GM21825 (cell line): ENCODE data around the gene CDK2.
"Not testable (repeated sequence)": the region's sequence is repeated elsewhere in the genome, so short reads cannot be mapped to it uniquely, and the experiment has no call there.

Source experiments
- ATAC-seq: cut with Tn5 transposase; IDR thresholded peaks from one replicate; pipeline ENCODE4 v1.9.1; 2021; ENCODE audit warnings: mild to moderate bottlenecking, moderate library complexity; ENCODE audit not compliant: unreplicated experiment

The CDK2 gene

DNA sequence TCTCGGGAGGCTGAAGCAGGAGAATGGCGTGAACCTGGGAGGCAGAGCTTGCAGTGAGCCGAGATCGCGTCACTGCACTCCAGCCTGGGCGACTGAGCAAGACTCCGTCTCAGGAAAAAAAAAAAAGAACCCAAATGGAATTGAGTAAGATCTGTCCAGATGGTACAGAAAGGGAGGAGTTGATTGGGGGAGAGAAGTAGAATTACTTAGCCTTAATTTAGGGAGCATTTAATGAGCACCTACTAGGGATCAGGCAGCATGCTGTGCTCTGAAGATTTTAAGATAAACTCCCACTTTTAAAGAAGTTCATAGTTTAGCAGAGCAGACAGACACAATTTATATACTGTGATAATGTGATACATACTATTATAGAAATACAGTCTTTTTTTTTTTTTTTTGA, 11.8 kb downstream of the CDK2 start:
- ATAC-seq: no peak

DNA sequence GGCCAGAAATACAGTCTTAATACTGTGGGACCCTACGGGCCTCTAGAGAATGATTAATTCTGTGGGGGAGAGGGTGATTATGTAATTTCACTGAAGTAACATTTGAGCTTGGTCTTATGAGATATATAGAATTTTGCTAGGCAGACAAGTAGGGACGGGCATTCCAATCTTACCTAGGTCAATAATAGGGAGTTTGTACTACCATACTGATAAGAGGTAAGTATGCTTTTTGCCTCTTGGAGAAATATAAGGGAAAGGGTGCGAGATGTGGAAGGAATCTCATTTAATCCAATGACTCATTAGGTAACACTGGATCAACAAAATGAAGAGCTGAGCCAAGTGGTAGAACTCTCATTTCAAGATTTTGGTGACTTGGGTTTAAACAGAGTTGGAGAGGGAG, 12.4 kb downstream of the CDK2 start:
- no peak for ATAC-seq

DNA sequence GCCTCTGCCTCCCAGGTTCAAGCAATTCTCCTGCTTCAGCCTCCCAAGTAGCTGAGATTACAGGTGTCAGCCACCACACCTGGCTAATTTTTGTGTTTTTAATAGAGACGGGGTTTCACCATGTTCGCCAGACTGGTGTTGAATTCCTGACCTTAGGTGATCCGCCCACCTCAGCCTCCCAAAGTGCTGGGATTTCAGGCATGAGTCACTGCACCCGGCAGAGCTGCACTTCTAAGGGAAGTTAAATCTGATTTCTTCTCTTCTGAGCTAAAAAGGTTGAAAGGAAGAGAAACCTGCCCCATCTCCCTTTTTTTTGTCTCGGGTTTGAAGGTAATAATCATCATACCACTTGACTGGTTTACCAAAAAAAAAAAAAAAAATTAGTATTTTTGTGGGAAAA, 15.3 kb downstream of the CDK2 start:
- not testable (repeated sequence) for ATAC-seq

DNA sequence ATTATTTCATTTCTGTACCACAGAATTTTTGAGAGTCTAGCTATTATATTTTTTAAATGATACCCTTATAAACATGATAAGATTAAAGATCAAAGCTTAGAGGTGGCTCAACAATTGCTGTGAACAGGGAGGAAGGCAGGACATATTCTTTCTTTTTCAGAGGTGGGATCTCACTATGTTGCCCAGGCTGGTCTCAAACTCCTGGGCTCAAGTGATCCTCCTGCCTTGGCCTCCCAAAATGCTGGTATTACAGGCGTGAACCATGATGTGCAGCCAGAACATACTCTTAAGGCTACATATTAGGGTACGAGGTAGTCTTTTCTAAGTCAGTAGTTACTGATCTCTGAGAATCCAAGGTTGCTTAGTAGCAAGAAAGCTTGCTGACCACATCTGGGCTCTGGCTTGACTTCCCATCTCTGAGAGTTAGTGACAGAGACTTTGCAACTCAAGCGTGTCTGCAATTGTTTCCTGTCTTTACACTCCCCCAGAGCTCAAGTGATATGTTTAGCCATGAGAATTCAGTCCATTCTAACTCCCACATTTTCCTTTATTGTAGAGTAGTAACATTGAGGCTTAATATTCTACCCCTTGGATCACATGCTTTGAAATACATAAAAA, 15.8 kb downstream of the CDK2 start:
- peak; percentile 82 for ATAC-seq

DNA sequence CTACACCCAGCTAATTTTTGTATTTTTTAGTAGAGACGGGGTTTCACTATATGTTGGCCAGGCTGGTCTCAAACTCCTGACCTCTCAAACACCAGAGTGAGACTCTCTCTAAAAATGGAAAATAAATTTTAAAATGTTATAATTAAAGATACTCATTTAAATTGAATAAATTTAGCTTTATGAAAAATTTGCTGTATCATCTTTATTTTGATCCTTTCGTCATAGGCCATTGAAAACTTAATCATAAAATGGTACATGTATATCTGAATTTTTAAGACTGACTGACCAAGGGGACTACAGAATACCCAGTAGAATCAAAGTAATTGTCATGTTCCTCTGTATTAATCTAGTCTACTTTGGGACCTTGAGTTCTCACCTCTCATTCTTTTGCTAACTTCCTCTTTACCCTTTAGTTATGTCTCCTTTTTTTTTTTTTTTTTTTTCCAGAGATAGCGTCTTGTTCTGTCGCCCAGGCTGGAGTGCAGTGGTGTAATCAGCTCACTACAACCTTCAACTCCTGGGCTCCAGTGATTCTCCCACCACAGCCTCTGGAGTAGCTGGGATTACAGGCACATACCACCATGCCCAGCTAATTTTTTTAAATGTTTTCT, 16.7 kb downstream of the CDK2 start:
- ATAC-seq: no peak

DNA sequence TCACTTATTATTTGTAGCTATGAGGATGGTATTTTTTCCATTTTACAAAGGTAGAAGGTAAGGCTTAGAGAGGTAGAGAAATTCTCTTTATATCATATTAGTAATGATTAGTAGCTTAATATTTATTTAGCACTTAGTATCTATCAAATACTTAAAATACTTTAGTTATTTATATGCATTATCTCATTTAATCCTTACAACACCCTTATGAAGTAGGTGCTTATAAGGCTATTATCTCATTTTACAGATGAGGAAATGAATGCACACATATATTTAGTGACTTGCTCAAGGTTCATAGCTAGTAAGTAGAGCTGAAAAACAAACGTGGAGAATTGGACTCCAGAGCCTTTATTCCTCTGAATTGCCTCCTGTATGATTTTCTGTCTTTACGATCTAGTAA, 18.2 kb downstream of the CDK2 start:
- no peak for ATAC-seq

DNA sequence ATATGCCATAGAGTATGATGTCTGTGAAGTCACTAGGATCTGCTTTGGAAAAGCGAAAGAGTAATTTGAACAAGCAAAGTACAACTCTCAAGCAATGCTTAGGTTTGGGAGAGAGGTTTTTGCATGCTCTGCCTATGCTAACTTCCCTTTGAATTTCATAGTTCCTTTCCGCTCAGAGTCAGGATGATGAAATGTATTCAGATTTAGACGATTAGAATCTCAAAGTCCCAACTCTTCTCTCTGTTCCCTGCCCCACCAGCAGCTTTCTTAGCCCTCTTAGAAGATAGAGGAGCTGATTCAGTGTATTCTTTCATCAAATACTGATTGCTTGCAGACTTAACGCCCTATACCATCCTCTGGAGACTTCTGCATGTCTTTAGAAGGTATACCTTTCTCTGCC, 18.7 kb downstream of the CDK2 start:
- ATAC-seq: no peak

DNA sequence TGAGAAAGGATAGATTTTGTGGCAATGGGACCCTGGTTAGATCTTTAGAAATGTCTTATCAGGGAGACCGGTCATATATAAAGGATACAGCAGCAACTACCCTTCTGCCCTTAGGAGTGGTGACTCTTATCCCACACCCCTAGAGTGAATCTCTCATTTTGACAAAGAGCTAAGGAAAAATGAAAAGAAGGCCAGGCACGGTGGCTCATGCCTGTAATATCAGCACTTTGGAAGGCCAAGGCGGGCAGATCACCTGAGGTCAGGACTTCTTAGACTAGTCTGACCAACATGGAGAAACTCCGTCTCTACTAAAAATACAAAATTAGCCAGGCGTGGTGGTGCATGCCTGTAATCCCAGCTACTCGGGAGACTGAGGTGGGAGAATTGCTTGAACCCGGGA, 19.3 kb downstream of the CDK2 start:
- ATAC-seq: not testable (repeated sequence)

DNA sequence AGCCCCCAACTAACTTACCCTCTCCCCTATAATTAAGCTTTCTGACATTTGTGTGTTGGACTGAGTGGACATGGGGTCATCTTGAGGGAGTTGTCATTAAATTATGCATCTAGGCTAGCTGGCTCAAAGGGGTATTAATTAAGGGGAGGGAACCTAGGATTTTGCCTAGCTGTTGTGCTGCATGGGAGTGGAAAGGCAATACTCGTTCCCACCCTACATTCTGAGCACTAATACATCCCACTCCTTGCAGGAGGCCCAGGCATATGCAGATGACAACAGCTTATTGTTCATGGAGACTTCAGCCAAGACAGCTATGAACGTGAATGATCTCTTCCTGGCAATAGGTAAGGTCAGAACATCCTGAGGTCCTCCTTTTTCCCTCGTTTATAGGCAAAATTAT, 24.5 kb downstream of the CDK2 start:
- no peak for ATAC-seq

DNA sequence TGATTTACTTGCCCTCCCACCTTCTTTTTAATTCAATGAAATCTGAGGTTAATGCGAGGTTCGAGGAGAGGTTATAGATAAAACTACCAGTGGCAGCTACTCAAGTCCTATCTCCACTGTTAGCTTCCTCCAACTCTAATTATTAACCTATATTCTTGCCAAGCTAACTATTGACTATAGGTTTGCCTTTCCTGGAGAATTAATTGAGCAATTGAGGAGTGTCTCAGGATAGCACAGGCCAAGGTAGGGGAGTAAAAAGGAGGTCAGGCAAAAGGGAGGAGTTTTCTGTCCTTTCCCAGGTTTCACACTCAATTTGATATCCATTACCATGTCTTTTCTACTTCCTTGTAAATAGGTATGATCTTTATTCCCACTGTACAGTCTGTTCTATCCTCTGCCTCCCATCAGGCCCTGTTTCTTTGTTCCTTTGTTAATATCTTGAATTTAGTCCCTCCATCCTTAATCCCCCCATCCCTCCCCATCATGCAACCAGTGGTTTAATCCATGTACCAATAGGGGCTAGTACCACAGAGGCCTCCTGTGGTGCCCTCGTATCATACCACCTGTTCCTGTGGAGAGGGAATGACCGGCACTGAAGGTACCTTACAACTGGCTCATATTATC, 26.7 kb downstream of the CDK2 start:
- no peak for ATAC-seq

DNA sequence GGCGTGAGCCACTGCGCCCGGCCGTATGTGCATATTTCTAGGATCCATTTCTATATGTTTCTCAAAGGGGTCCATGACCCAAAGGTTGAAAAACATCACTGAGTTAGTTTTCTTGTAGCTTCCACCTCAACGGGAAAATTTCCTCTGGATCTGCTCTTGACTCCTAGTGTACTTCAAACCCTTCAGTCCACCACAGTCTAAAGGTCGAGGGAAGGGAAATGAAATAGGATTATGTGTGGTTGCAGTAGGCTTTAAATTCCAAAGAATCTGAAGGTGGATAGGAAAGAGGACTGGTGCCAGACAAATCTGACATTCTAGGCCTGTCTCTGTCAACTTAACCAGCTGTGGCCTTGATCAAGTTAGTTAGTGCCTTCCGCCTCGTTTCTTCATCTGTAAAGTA, 28.7 kb downstream of the CDK2 start:
- no peak for ATAC-seq

DNA sequence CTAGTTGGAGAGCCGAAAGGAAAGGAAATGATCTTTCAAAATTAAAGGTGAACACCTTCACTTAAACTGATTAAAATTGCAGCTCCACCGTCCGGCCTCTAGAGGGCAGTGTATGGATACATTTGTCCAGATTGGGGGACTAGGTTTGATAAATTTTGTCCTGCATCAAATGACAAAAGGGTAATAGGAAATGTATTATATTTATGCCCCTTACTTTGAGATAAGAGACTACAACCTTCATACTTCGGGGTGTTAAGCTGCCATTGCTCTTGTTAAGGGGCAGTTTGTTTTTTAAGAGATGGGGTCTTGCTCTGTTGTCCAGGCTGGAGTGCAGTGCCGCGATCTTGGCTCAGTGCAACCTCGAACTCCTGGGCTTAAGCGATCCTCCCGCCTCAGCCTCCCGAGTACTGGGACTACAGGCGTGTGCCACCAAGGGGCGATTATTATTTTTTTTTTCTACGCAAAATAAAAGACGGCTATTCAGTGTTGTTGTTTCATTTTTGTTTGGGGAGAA, 29.6 kb downstream of the CDK2 start:
- no peak for ATAC-seq

DNA sequence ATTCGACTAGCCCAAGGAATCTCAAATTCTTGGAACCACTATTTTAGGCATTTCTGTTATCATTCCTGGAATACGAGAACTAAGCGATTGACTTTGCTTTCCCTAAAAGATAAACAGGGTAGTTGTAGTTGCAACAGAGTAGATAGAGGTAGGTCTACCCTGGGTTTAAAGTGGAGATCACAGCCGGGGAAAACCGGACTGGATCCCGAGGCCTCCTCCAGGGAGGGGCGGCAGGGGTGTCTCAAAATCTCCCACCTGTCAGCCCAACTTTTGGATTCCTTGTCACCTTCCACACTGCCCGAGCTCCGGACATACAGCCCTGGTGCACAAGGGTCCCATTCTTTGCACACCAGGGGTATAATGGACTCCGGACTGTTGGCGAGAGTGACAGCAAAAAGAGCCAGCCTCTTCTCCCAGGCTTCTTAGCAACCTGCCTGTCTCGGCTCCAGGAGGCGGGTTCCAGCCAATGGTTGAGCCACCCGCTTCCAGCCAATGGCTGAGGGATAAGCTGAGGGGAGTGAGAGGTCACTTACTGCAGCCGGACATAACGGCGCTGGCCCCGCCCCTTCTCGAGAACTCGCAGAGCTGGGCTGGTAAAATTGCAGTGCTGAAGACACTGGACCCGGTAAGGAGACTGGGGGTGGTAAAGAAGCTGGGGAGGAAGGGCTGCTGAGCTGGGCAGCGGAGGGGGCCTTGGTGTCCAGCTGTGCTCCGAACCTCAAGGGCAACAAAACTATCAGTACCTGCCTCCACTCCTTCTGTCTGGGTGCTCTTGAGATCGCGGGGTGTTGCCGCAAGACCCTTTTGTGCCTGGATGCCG, 30.3 kb downstream of the CDK2 start, which contains the start of gene SUOX:
Gene SUOX, plus strand, starts transcription at position 562 of the 820 bp plus-strand sequence. CDS start 4,946 bp downstream, outside the sequence.
- ATAC-seq: peak; percentile 98

DNA sequence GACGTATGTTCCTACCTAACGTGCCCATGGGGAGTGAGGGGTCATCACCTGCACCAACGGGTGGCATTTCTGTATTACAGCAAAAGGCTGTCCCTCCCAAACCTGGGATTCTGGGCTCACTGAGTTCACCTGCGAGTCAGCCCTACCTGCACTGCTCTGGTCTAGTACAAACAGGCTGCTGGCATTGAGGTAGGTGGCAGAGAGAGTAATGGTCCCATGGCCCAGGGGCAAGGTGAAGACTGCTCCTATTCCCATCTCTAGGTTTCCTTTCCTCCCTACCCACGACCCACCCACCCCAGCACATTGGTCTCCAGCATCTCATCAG, 30.9 kb downstream of the CDK2 start:
- ATAC-seq: no peak

DNA sequence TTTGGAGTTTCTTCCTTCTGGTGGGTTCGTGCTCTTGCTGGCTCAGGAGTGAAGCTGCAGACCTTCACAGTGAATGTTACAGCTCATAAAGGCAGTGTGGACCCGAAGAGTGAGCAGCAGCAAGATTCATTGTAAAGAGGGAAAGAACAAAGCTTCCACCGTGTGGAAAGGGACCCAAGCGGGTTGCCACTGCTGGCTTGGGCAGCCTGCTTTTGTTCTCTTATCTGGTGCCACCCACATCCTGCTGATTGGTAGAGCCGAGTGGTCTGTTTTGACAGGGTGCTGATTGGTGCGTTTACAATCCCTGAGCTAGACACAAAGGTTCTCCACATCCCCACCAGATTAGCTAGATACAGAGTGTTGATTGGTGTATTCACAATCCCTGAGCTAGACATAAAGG, 32.9 kb downstream of the CDK2 start:
- ATAC-seq: not testable (repeated sequence)

DNA sequence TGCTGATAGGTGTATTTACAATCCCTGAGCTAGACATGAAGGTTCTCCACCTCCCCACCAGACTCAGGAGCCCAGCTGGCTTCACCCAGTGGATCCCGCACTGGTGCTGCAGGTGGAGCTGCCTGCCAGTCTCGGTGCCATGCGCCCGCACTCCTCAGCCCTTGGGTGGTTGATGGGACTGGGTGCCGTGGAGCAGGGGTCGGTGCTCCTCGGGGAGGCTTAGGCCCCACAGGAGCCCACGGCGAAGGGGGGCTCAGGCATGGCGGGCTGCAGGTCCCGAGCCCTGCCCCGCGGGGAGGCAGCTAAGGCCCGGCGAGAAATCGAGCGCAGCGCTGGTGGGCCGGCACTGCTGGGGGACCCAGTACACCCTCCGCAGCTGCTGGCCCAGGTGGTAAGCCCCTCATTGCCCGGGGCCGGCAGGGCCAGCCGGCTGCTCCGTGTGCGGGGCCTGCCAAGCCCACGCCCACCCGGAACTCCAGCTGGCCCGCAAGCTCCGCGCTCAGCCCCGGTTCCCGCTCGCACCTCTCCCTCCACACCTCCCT, 33.4 kb downstream of the CDK2 start:
- ATAC-seq: not testable (repeated sequence)

DNA sequence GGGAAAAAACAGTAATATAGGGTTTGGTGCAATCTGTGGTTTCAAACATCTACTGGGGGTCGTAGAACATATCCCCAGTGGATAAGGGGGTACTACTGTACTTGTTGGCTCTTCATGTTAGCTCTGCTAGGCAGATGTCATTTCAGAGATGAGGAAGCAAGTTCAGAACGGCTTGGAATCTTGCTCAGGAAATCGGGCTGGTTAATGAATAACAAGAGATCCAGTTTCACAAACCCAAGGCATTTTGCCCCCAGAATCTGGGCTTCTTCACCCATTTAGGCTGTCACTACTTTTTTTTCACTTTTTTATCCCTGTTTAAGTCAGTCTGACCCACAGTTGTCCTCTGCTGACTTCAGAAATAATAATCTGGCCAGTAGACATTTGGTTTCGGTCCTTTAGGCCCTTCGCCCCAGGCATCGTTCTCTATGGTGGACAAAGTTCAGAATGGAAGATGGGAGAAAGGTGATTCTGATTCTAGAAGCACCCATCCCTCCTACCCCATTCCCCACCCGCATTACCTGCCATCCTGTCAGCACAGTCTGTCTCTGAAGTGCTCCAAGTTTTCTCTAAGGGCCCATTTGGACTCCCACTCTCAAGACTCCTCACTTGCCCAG, 35.0 kb downstream of the CDK2 start:
- no peak for ATAC-seq

DNA sequence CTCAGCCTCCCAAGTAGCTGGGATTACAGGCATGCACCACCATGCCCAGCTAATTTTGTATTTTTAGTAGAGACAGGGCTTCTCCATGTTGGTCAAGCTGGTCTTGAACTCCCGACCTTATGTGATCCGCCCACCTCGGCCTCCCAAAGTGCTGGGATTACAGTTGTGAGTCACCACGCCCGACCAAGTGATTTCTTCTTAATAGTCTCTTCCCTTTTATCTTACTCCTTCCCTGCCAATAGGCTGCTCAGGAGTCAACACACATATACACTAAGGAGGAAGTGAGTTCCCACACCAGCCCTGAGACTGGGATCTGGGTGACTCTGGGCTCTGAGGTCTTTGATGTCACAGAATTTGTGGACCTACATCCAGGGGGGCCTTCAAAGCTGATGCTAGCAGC, 36.7 kb downstream of the CDK2 start:
- ATAC-seq: not testable (repeated sequence)

DNA sequence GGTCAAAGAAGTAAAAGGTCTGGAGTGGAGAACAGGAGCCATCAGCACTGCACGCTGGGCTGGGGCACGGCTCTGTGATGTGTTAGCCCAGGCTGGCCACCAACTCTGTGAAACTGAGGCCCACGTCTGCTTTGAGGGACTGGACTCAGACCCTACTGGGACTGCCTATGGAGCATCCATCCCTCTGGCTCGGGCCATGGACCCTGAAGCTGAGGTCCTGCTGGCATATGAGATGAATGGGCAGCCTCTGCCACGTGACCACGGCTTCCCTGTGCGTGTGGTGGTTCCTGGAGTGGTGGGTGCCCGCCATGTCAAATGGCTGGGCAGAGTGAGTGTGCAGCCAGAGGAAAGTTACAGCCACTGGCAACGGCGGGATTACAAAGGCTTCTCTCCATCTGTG, 37.6 kb downstream of the CDK2 start:
- ATAC-seq: no peak

DNA sequence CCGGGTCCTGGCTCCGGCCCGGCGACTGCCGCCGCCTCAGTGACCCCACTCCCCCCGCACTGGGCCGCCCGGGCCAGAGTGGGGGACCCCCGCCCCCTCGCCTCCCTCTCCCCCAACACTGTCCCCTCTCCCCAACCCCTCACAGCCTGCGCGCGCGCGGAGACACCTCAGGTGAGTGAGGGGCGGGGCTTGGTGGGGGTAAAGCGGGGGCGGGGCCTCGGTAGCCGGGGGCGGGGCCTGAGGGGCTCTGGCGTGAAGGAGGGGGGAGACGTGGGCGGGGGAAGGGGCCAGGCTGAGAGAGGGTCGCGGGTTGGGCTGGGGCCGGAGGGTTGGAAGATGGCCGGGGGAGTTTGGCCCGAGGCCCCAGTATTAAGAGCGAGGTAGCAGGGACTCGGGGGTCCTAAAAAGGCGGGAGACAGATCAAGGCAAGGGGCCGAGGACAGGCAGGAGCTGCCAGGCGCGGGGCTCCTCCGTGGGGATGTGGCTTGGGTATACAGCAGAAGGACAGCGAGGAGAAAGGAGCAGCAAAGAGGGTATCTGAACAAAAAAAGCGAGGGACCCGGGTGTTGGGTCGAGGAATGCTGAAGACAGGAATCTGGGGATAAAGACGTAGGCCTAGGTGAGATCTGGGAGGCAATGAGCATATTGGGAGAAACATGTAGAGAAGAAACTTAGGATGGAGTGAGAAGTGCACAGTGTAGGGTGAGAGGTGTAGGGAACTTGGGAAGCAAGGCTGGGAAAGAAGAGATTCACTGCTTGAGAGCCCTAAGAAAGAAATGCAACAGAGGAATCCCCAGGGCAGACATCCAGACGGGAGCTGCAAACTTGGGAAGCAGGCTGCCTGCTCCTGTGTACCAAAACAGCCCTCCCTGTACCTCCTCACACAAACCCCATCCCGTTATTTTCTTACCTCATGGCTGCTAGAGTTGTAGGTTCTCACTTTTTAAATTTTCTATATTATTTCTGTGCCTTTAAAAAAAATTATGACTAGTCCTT, 41.2 kb downstream of the CDK2 start:
- ATAC-seq: no peak
